ENCODE measurements around the gene MPZ. TPM values are rescaled to one million over a fixed set of nuclear protein-coding genes. Genes with fewer than 3 reads are reported as not detected.

MPZ gene
- total and polyA plus RNA-seq, 9 of the 15 experiments (the other 6 are each of a cell fraction or from before 2014, with no cell fraction given): 0.22 to 16.6 (median 10.9) TPM

- 0% methylated on average over 1 of the region's 1 CpG for WGBS (ENCODE audit: insufficient coverage, low coverage, missing lambda C conversion rate)
- Histone ChIP-seq H3K36me3 (ENCODE audit: control insufficient read depth, insufficient read depth, low read length) (no peaks in the 10 kb centered on the region), H3K27me3 (ENCODE audit: control insufficient read depth in 2 of 2, insufficient read depth in 2 of 2, low read length in 2 of 2) (peaks cover 10 to 12% of the 10 kb centered on the region in 2 experiments), H3K79me2 (ENCODE audit: control insufficient read depth, insufficient read depth, low read length) (no peaks in the 10 kb centered on the region), H4K20me1 (replicated peaks; ENCODE audit: control insufficient read depth, insufficient read depth, low read length) (no peaks in the 10 kb centered on the region), H3K4me1 (replicated peaks in 1 of 2; ENCODE audit: control insufficient read depth in 2 of 2, insufficient read depth in 2 of 2, low read length in 2 of 2) (no peaks in the 10 kb centered on the region; a peak in 1 of 5 replicates), H3K4me2 (ENCODE audit: insufficient read depth, low read length) (no peak overlapping the region), H3K9ac (ENCODE audit: insufficient read depth in 1 of 2, low read depth in 2 of 2, low read length in 2 of 2) (no peak overlapping the region), H2AFZ (ENCODE audit: low read depth, low read length) (no peak overlapping the region), H3K9me1 (ENCODE audit: control insufficient read depth, insufficient read depth, low read length) (no peaks in the 10 kb centered on the region), H3K27ac (ENCODE audit: extremely low read depth, low read depth, low read length) (no peak overlapping the region), H3K4me3 (no peak overlapping the region), H3K9me3 (replicated peaks; ENCODE audit: control insufficient read depth, insufficient read depth, low read depth, low read length) (no peaks in the 10 kb centered on the region)
- in situ Hi-C loops (cut with MboI) (no loop called here), intact Hi-C loops (cut with micrococcal nuclease) (no loop called here)
- ChIA-PET POLR2A (interaction anchor here (1.0 to 1.6 kb wide), 4 partner anchors 9 to 34 kb away, joined by 3 to 5 read pairs (median 4); no protein-coding TSS in a partner anchor), CTCF (ENCODE audit: low intra/inter-chr PET ratio) (no interaction called here)
- TF ChIP-seq STAT5A (IDR thresholded peaks at IDR 0.05; ENCODE audit: borderline replicate concordance, low read length): no peak
- no peak for TF ChIP-seq LEF1 (IDR thresholded peaks at IDR 0.05)
- TF ChIP-seq SMARCA4 (IDR thresholded peaks at IDR 0.05): no peak
- FAIRE-seq (no peak), ATAC-seq (no peak), DNase-seq (ENCODE audit: extremely low read depth in 1 of 4, low spot score in 3 of 4) (no peak)
- BruUV-seq (replicated peaks): no TSS peak
Observed at GRCh38 chr1:161282991-161283390, 26.8 kb downstream of the MPZ start.

GRCh38 chr1:161274874-161275273 is 34.9 kb downstream of the MPZ start:
- no peaks in the 10 kb centered on the region for H3K4me1 ChIP-seq (replicated peaks in 1 of 2; ENCODE audit: control insufficient read depth in 2 of 2, insufficient read depth in 2 of 2, low read length in 2 of 2)
- FAIRE-seq (no peak), ATAC-seq (no peak), DNase-seq (ENCODE audit: extremely low read depth in 1 of 4, low spot score in 3 of 4) (no peak)
- H3K27ac ChIP-seq (ENCODE audit: extremely low read depth, low read depth, low read length): no peak overlapping the region
- H3K9me3 ChIP-seq (replicated peaks; ENCODE audit: control insufficient read depth, insufficient read depth, low read depth, low read length): no peaks in the 10 kb centered on the region
- no peaks in the 10 kb centered on the region for H3K36me3 ChIP-seq (ENCODE audit: control insufficient read depth, insufficient read depth, low read length)
- H3K9ac ChIP-seq (ENCODE audit: insufficient read depth in 1 of 2, low read depth in 2 of 2, low read length in 2 of 2): no peak overlapping the region
- ChIA-PET CTCF (ENCODE audit: low intra/inter-chr PET ratio) (no interaction called here), POLR2A (interaction anchor here (0.6 to 1.2 kb wide), 3 partner anchors 10 to 177 kb away, joined by 3 to 4 read pairs (median 3); partner anchors contain the start of gene KLHDC9)
- no peak overlapping the region for H2AFZ ChIP-seq (ENCODE audit: low read depth, low read length)
- BruUV-seq (replicated peaks): no TSS peak
- no peak overlapping the region for H3K4me2 ChIP-seq (ENCODE audit: insufficient read depth, low read length)
- intact Hi-C loops (cut with micrococcal nuclease): no loop called here
- H3K9me1 ChIP-seq (ENCODE audit: control insufficient read depth, insufficient read depth, low read length): no peaks in the 10 kb centered on the region
- no peaks in the 10 kb centered on the region for H4K20me1 ChIP-seq (replicated peaks; ENCODE audit: control insufficient read depth, insufficient read depth, low read length)
- 3% methylated on average over 3 of the region's 3 CpGs for WGBS (ENCODE audit: insufficient coverage, low coverage, missing lambda C conversion rate)
- H3K4me3 ChIP-seq: no peak overlapping the region
- H3K79me2 ChIP-seq (ENCODE audit: control insufficient read depth, insufficient read depth, low read length): no peaks in the 10 kb centered on the region
- peaks cover 7 to 23% of the 10 kb centered on the region in 2 experiments for H3K27me3 ChIP-seq (ENCODE audit: control insufficient read depth in 2 of 2, insufficient read depth in 2 of 2, low read length in 2 of 2)
- in situ Hi-C loops (cut with MboI): no loop called here
- no peak for TF ChIP-seq RAD51 (IDR thresholded peaks at IDR 0.05; ENCODE audit: borderline replicate concordance, low read depth)
- TF ChIP-seq ZNF282 (CRISPR knock-in tag; IDR thresholded peaks at IDR 0.05): no peak
- TF ChIP-seq SIRT6 (IDR thresholded peaks at IDR 0.05; ENCODE audit: low read depth, low read length): no peak
- no peak for TF ChIP-seq PTTG1 (tag; IDR thresholded peaks at IDR 0.05; ENCODE audit: low read depth)
- TF ChIP-seq HDAC6 (IDR thresholded peaks at IDR 0.05; ENCODE audit: low read depth, low read length): no peak
- no peak for TF ChIP-seq GATA2 (CRISPR knock-in tag; IDR thresholded peaks at IDR 0.05)
- no peak for TF ChIP-seq PURB (CRISPR knock-in tag; IDR thresholded peaks at IDR 0.05; ENCODE audit: low read depth)
- no peak for TF ChIP-seq TEAD4 (IDR thresholded peaks at IDR 0.05; ENCODE audit: low read length)
- TF ChIP-seq TEAD4 (CRISPR knock-in tag; IDR thresholded peaks at IDR 0.05; ENCODE audit: borderline replicate concordance): no peak
- TF ChIP-seq CREB3 (tag; conservative IDR thresholded peaks at IDR 0.05; ENCODE audit: low read depth): no peak
- TF ChIP-seq RHOXF2B (CRISPR knock-in tag; conservative IDR thresholded peaks at IDR 0.05): no peak
- TF ChIP-seq IRF1 (CRISPR knock-in tag; IDR thresholded peaks at IDR 0.05; ENCODE audit: borderline replicate concordance): no peak
- no peak for TF ChIP-seq HDAC2 (IDR thresholded peaks at IDR 0.05)
